Activated naive CD8-positive, alpha-beta T cell (primary cell): ENCODE results near the gene DALRD3.

Experiments
- H3K27ac Mint-ChIP-seq: one replicate; pipeline ENCODE4 v1.8.0; 2021; ENCODE audit warnings: mixed read lengths
- H3K27me3 Mint-ChIP-seq: one replicate; pipeline ENCODE4 v1.8.0; 2021; ENCODE audit warnings: mixed read lengths
- H3K36me3 Mint-ChIP-seq: one replicate; pipeline ENCODE4 v1.8.0; 2021; ENCODE audit warnings: mixed read lengths
- H3K4me1 Mint-ChIP-seq: one replicate; pipeline ENCODE4 v1.8.0; 2021; ENCODE audit warnings: low read depth, mixed read lengths
- H3K4me3 Mint-ChIP-seq: one replicate; pipeline ENCODE4 v1.8.0; 2021; ENCODE audit warnings: mild to moderate bottlenecking, mixed read lengths
- H3K9me3 Mint-ChIP-seq: one replicate; pipeline ENCODE4 v1.8.0; 2021; ENCODE audit warnings: low read depth, mixed read lengths

DALRD3 gene

DNA sequence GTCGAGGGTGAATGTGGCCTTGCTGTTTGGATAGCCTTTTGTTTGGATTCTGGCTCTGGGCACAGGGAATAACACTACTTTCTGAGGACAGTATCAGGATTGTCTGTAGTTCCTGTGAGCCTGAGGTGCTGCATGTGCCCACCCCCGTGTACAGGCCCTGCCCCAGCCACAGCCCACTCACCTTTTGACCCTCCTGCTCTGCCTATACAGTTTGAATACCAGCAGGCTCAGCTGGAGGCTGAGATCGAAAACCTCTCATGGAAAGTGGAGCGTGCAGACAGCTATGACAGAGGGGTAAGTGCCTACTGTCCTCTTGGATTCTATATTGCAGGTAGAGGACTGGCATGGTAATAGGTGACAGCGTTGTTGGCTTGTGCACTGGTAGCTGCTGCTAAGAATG is 35.7 kb downstream of the DALRD3 start:
- Mint-ChIP-seq H3K4me3 (no peak overlapping the region), H3K27ac (no peak overlapping the region), H3K9me3 (no peaks in the 10 kb centered on the region), H3K4me1 (peaks cover 4% of the 10 kb centered on the region), H3K36me3 (no peaks in the 10 kb centered on the region), H3K27me3 (no peaks in the 10 kb centered on the region)

DNA sequence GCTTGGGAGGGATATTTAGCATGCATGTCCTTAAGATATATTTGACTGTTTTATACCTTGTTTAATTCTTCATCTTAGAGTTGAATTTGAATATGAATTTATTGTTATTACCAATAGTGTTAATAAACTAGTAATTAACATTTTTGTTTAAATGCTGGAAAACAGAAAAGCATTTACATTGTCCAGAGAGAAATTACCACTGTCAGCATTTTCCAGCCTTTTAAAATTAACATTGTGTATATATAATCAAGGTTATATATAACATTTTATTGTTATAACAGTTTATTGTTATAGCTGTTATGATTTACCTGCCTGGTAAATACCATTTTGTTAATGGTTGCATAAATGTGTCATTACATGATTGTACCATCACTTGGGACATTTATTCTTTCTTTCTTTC is 36.4 kb downstream of the DALRD3 start:
- Mint-ChIP-seq H3K9me3 (no peaks in the 10 kb centered on the region), H3K27me3 (no peaks in the 10 kb centered on the region), H3K4me3 (no peak overlapping the region), H3K4me1 (peaks cover 2% of the 10 kb centered on the region), H3K27ac (no peak overlapping the region), H3K36me3 (no peaks in the 10 kb centered on the region)

- H3K9me3 Mint-ChIP-seq, result no peaks in the 10 kb centered on the region
- H3K36me3 Mint-ChIP-seq, result no peaks in the 10 kb centered on the region
- no peaks in the 10 kb centered on the region for H3K27me3 Mint-ChIP-seq
- H3K4me1 Mint-ChIP-seq, result no peaks in the 10 kb centered on the region
- H3K27ac Mint-ChIP-seq, result no peak overlapping the region
- H3K4me3 Mint-ChIP-seq, result no peak overlapping the region
Observed at GRCh38 chr3:48980295-48980694, 38.1 kb downstream of the DALRD3 start.

- no peaks in the 10 kb centered on the region for H3K27me3 Mint-ChIP-seq
- peaks cover 3% of the 10 kb centered on the region for H3K36me3 Mint-ChIP-seq
- H3K4me3 Mint-ChIP-seq, result no peak overlapping the region
- H3K27ac Mint-ChIP-seq, result no peak overlapping the region
- H3K9me3 Mint-ChIP-seq, result no peaks in the 10 kb centered on the region
- no peaks in the 10 kb centered on the region for H3K4me1 Mint-ChIP-seq
Observed at GRCh38 chr3:48979451-48979850, 38.9 kb downstream of the DALRD3 start.

DNA sequence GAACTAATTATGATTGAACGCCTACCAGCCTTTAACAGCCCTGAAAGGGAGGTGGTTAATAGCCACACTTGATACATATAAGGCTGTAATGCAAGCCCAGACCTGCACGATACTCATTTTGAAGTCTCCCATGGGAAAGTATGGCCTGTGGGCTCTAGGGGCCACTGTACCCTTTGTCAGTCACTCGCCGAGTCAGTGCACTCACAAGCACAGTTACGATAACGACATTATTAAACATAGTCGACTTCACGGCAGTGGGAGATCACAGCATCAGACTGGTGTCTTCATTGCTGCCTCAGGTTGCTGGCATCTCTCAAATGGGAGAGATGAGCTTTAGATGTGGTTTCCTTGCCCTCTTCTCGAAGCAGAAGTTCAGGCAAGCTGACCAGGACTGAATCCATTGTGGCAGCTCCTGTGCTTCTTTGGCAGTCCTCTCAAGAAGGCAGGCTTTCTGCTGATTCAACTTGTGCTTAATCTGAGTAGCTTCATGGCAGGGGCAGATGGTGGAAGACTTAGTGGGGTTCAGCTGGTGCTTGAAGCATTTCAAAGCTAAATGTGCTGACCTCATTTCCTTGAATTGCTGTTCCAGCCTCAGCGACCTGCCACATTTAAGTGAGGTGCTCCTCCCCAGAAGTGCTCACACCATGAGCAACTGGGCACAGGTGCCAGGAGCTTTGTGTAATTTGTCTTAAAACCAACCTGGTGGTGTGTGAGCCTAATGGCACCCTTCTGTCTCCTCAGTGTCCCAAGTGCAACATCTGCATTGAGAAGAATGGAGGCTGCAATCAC is 44.1 kb downstream of the DALRD3 start:
- H3K9me3 Mint-ChIP-seq, result no peaks in the 10 kb centered on the region
- H3K27ac Mint-ChIP-seq, result no peak overlapping the region
- no peaks in the 10 kb centered on the region for H3K27me3 Mint-ChIP-seq
- peaks cover 5% of the 10 kb centered on the region for H3K36me3 Mint-ChIP-seq
- H3K4me3 Mint-ChIP-seq, result no peak overlapping the region
- no peaks in the 10 kb centered on the region for H3K4me1 Mint-ChIP-seq

- H3K36me3 Mint-ChIP-seq, result peaks cover 9% of the 10 kb centered on the region
- H3K9me3 Mint-ChIP-seq, result no peaks in the 10 kb centered on the region
- no peaks in the 10 kb centered on the region for H3K4me1 Mint-ChIP-seq
- no peaks in the 10 kb centered on the region for H3K27me3 Mint-ChIP-seq
- H3K27ac Mint-ChIP-seq, result no peak overlapping the region
- H3K4me3 Mint-ChIP-seq, result no peak overlapping the region
Observed at GRCh38 chr3:48970586-48970985, 47.8 kb downstream of the DALRD3 start.

GRCh38 chr3:48966876-48967361 is 51.5 kb downstream of the DALRD3 start:
- H3K4me1 Mint-ChIP-seq, result no peaks in the 10 kb centered on the region
- peaks cover 6% of the 10 kb centered on the region for H3K36me3 Mint-ChIP-seq
- H3K9me3 Mint-ChIP-seq, result no peaks in the 10 kb centered on the region
- no peak overlapping the region for H3K4me3 Mint-ChIP-seq
- peak overlapping the region; percentile 61 for H3K27ac Mint-ChIP-seq
- H3K27me3 Mint-ChIP-seq, result no peaks in the 10 kb centered on the region

DNA sequence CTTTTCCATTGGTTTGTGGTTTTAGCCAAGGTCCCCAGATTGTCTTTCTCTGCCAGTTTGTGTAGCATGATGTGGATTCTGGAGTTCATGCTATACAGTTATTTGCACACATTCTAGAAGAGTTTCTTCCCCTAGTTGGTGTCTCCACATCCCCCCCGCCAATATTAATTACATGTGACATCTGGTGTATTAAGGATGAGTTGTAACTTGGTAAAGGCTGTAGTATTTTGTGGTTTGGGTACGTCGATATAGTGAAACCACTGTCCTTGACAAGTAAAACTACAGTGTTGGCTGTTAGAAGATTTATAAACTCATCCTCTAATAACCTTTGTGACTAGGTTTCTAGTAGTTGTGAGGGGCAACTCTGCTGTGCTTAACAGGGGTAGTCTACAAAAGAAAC is 52.0 kb downstream of the DALRD3 start:
- Mint-ChIP-seq H3K9me3 (no peaks in the 10 kb centered on the region), H3K27me3 (no peaks in the 10 kb centered on the region), H3K4me1 (peaks cover 2% of the 10 kb centered on the region), H3K36me3 (peaks cover 7% of the 10 kb centered on the region), H3K27ac (no peak overlapping the region), H3K4me3 (no peak overlapping the region)
